Measurements from ENCODE around the gene PRDM15.
A peak's percentile ranks its signal among the peaks of the same experiment; 100 is the strongest.

The PRDM15 gene

DNA sequence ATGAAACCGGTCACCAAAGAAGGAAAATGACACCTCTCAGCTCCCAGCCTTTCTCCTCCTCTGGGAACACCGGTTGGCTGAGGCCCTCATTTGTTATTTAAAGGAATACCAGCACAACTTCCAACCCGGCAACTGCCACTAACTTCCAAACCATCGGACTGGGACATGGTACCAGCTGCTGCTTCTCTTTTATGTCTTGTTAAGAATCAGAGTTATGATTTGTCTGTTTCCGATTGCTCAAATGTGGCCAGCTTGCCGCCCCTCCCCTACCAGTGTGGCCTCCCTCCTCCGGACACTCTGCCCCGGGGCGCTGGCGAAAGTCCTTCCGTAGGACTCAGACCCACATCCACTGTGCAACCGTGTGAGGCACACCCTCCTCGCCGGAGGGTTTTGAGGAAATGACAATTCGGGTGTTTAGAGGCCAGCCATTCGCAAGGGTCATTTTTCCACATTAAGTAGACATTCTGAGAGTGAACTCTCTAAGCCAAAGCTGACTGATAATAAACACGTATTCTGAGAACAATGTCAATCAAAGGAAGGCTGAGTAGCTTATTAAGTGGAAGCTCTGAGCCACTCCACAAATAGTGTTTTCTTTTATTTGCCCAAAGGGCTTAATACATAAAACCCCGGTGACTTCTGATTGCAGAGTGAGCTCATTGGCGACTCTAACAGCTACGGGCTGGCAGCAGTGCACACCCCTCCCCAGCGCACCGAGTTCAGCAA, 117.8 kb downstream of the PRDM15 start:
- peak; percentile 93 for DNase-seq

DNA sequence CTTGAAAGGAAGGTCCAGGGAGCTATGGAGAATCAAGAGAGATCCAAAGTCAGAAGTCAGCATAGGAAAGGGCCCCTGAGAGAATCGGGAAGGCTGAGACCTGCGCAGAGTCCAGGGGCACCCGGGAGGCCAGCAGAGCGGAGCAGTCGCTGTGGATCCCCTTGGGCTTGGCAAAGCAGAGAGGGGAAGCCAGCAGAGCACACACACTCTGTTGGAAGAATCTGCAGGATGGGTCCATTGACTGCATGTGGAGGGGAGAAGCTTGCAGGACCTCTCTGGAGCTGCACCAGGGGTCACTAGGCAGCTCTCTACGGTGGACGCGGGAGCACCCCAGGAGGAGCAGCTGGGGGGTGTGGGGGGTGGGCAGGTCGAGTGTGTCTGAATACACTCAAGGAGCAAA, 118.7 kb downstream of the PRDM15 start:
- no peak for DNase-seq

DNA sequence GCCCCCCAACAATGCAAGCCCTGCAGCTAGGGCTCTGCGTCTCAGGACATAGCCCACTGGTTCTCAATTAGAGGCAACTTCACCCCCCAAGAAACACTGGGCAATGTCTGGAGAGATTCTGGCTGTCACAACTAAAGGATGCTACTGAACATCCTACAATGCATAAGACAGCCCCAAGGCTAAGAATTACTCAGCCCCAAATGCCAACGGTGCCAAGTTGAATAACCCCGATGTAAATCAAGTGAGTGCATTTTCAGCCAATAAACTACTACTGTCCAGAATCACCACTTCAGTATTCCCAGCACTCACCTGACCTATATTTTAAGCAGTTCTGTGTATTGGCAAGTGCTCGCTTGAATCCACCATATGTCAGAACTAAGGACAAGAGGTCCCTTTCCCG, 119.2 kb downstream of the PRDM15 start:
- no peak for DNase-seq

DNA sequence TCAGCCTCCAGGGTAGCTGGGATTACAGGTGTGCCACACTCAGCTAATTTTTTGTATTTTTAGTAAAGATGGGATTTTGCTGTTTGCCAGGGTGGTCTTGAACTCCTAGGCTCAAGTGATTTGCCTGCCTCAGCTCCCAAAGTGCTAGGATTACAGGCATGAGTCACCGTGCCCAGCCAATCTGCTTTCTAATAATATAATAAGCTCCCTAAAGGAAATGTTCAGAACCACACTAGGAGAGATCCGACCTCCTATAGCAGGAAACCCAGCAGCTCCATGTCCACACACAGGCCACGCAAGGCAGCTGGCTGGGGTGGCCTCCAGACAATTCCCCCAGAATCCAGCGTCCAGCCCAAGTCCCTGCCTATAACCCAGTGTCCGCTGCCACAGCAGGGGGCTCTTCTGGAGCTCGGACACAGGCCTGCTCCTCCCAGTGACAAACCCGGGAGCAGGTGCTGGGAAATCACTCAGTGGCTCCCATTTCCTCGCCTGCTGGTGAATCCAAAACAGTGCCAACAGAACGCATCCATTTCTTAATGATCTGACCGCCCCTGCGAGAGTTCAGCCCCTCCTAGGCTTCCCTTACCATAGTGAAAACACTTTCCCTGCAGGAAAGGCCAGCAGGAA, 119.8 kb downstream of the PRDM15 start:
- no peak for DNase-seq

DNA sequence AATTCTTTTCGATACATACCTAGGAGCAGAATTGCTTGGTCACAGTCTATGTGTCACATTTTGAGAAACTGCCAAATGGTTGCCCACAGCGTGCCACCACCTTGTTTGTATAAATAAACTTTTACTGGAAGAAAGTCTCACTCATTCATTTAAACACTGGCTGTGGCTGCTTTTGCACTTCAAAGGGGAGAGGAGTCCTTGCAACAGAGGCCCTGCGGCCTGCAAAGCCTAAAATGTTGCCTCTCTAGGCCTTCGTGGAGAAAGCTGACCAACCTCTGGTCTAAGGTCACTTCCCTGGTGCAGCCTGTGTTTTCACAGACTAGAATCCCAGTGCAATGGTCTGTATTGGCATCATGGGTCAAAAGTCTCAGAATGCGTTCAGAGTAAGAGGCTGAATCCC, 120.6 kb downstream of the PRDM15 start:
- DNase-seq: no peak

DNA sequence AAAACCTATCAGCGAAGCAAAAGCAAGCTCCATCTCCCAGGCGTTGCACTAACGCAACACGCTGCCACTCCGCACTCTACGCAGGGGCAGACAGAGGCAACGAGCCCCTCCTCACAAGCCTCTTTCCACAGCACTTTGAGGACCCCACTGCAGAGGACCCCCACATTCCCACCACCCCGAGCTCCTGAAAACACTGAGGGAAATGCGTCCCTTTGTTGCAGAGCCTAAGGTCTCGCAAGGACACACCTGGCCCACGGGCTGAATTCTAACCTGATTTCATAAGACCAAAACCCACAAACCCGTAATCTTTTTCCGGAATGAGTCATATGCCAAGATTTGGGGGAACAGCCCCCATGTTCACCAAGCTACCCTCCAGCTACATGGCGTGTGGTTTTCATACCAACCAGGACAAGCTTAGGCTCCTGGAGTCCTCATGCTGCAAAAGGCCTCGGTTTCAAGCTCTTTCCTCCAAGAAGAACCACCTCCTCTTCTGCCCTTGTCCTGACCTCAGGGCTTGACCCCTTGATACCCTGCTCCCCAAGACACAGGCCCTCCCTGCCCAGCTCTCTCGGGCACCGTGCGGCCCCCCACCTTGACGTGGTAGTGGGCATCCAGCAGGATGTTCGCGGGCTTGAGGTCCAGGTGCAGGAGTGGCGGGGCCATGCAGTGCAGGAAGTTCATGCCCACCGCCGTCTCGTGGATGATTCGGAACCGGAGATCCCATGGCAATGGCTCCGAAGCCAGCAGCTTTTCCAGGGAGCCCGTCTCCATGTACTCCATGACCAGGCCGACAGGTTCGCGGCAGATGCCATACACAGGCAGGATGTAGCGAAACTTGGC, 123.0 kb downstream of the PRDM15 start:
- no peak for DNase-seq

DNA sequence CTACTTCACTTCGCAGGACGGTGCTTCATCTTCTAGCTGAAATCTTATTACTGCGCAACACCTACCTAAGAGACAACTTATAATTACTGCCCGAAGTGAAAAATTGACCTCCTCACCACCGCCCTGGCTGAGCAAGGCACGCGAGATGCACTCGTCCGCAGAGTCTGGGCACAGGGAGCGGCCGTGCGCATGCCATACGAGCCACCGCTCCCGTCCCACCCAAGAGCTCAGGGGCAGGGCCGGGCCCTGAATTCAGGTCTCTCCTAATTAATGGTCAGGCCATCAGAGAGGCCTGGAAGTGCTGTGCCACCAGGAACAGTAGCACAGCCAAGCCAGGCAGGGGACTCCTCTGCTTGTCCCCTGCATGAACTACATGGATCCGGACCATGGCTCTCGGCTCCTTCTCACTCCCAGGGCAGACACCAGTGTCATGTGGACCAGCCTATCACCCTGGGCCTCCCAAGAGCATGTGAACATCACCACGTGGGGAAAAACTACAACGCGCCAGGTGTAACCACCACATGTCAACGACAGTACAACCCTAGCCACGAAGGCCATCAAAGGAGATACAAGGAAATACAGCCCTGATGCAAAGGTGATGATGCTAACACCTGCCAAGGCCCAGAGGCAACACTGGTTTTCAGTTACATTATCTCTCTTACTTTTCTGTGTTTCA, 123.7 kb downstream of the PRDM15 start:
- no peak for DNase-seq

DNA sequence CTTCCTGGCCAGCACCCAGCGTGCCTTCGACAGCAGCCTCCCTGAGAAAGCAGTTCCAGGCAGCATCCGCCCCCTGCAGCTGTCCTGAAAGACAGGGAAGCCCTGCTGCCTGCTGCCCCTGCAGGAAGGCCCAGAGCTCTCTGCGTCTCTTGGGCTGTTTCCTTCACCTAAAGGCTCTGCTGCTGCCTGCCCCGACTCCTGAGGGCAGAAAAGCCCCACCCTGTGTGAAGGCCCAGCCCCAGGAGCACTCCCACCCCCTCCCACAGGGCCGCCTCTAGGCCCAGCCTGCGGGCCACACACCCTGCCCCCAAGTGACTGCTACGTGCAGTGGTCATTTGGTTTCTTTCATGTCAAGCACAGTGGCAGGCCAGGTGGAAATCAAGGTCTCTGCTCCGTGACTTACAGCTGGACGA, 124.7 kb downstream of the PRDM15 start:
- no peak for DNase-seq

DNA sequence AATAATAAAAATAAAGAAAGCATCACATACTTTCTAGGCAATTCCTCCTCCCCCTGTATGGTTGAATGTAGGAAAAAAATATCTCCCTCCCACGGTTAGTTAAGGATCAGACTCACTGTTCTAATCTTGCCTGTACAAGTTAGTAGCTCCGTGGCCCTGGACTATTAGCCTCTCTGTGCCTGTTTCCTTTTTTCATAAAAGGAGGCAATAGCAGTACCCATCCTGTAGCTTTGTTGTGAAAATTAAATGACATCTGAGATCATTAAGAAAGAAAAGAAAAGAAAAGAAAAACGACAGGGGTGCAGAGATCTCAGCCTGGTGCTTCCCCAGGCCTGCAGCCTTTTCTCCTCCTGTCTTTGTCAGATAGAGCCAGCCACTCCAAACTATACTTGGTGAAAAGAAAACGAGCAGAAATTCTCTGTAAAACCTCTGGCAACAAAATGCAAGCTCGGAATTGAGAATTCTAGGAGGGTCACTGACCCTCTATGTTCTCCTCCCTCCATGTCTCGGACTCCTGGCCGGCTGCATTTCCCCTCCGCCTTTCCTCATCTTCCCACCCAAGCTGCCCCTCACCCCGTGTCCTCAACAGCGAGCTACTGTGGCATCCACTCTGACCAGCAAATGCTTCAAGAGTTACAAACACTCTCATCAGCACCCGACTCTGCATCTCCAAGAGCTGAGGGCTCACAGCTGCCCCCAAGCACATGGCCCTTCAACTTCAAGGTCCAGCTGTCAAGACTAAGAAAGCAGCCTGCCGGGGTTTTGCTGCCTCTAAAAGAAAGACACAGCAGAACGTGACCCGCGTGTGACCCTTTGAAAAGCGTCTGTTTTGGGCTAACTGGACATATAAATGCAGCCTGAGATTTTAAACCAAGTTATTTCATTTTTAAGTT, 125.9 kb downstream of the PRDM15 start:
- DNase-seq: no peak

DNA sequence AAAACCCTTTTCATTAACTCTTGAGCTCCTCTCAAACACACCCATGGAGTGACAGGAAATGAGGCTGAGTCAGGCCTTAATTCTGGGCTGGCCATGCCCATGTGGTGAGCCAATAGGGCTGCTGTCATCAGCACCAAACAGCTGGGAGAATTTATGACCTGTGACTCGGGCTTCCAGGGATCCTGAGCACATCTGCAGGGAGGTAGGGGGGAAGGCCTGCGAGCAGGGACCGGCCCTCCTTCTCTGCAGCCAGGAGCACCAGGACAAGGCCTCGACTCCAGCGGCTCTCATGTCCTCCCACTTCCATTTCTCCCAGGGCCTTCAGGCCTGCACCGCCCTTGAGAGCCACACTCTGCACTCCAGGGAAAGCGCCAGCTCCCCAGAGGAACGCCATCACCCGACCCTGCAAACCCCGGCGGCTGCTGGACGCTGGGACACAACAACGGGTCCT, 126.9 kb downstream of the PRDM15 start:
- DNase-seq: peak; percentile 40

DNA sequence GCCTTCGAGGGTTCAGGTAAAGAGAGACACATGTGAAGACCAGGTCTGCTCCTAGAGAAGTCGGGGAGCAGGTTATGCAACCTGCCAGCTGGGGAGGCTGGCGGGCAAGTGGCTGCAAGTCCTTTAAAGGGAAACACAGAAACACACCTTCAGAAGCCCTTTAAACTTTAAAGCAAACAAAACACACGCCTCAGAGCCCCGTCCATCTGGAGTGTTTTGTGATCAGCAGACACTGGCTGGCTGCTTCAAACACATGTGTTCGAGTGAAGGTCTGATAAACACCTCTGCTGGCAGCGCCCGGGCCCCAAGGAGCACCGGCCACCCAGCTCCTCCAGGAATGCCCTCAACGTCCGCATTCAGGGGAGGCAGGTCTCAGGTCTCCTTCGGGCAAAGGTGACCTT, 127.5 kb downstream of the PRDM15 start:
- DNase-seq: no peak

DNA sequence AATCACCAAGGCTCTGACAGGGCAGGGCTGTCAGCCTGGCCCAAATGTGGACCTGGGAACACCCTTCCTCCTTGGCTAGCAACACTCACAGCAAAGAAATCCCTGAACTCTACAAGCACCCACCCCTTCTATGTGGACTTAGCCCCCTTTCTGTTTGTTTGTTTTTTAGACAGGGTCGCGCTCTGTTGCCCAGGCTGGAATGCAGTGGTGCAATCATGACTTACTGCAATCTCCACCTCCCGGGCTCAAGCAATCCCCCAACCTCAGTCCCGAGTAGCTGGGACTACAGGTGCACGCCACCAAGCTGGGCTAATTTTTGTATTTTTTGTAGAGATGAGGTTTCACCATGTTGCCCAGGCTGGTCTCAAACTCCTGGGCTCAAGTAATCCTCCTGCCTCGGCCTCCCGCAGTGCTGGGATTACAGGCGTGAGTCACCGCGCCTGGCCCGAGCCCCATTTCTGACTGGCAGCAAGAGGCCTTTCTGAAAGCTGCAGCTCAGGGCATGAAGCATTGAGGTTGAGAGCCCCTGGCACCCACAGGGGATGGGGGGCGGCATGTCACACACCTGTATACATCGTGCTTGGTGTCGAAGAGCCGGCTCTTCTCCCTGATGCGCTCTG, 128.5 kb downstream of the PRDM15 start:
- no peak for DNase-seq

DNA sequence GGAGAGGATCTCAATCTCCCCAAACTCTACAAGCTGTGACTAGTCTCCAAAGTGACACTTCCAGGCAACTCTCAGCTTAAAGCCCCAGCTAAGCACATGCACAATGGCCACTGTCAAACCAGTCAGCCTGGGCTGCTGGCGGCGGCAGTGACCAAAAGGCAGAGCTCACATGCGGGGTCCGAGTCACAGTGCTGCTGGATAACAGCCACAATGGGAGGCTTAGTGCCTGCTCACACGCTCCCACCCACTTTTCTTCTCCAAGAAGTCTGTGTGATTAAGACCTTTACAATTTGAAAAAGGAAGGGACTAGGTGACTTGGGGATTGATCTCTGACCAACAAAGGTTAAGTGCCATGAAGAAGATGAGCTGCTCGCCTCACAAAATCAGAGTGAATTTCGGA, 129.1 kb downstream of the PRDM15 start:
- no peak for DNase-seq

DNA sequence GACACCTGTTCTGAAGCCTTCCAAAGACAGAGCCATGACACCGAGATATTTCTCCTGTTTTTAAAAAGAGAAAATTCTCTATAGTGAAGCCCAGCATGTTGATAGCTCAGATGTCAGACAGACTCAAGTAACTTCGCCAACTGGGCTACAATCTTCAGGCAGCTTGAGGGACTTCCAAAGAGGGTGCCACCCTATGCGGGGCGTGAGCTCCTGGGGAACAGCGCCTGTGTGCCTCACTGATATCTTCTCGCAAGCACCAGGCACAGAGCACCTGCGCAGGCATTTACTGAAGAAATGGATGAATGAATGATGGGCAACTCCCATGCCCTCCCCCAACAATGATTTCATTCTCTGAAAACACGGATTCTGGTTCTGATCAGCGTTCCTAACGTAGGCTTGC, 129.9 kb downstream of the PRDM15 start:
- DNase-seq: no peak
